ENCODE data around the gene ZNF226. TPM values are rescaled to one million over a fixed set of nuclear protein-coding genes. Genes with fewer than 3 reads are reported as not detected.
A peak's percentile ranks its signal among the peaks of the same experiment; 100 is the strongest.
"Not testable (repeated sequence)": the region's sequence is repeated elsewhere in the genome, so short reads cannot be mapped to it uniquely, and the experiment has no call there.

The ZNF226 gene
- 10 to 100 TPM in 10 of 12 donors, 1 to 10 TPM in 1, not detected in 1; 4.8 to 21.5 (median 14.3) TPM for polyA plus RNA-seq (ENCODE audit: insufficient read length in 12 of 12)
- long read RNA-seq, donor 1, partial matches to known transcripts, result 0 of 5 reads
- long read RNA-seq, donor 1, other reads (novel, unspliced or antisense), result 0 of 5 reads
- long read RNA-seq, donor 2, partial matches to known transcripts, result 0 of 9 reads
- long read RNA-seq, donor 2, other reads (novel, unspliced or antisense), result 0 of 9 reads
- long read RNA-seq, donor 3, partial matches to known transcripts, result 0 of 2 reads
- long read RNA-seq, donor 3, other reads (novel, unspliced or antisense), result 0 of 2 reads
- long read RNA-seq, donor 4, partial matches to known transcripts, result 0 of 3 reads
- long read RNA-seq, donor 4, other reads (novel, unspliced or antisense), result 0 of 3 reads
- long read RNA-seq, donor 5, partial matches to known transcripts, result 0 of 3 reads
- long read RNA-seq, donor 5, other reads (novel, unspliced or antisense), result 0 of 3 reads
- long read RNA-seq, donor 6, result 0 reads
- long read RNA-seq, donor 7, partial matches to known transcripts, result 0 of 3 reads
- long read RNA-seq, donor 7, other reads (novel, unspliced or antisense), result 0 of 3 reads
- long read RNA-seq, donor 8, partial matches to known transcripts, result 0 of 4 reads
- long read RNA-seq, donor 8, other reads (novel, unspliced or antisense), result 0 of 4 reads
- long read RNA-seq, donor 9, partial matches to known transcripts, result 0 of 2 reads
- long read RNA-seq, donor 9, other reads (novel, unspliced or antisense), result 0 of 2 reads
- long read RNA-seq, donor 10, partial matches to known transcripts, result 0 of 4 reads
- long read RNA-seq, donor 10, other reads (novel, unspliced or antisense), result 0 of 4 reads
- long read RNA-seq, donor 11, full-length matches to known transcripts, result 3 of 3 reads
- long read RNA-seq, donor 11, partial matches to known transcripts, result 0 of 3 reads
- long read RNA-seq, donor 11, other reads (novel, unspliced or antisense), result 0 of 3 reads

DNA sequence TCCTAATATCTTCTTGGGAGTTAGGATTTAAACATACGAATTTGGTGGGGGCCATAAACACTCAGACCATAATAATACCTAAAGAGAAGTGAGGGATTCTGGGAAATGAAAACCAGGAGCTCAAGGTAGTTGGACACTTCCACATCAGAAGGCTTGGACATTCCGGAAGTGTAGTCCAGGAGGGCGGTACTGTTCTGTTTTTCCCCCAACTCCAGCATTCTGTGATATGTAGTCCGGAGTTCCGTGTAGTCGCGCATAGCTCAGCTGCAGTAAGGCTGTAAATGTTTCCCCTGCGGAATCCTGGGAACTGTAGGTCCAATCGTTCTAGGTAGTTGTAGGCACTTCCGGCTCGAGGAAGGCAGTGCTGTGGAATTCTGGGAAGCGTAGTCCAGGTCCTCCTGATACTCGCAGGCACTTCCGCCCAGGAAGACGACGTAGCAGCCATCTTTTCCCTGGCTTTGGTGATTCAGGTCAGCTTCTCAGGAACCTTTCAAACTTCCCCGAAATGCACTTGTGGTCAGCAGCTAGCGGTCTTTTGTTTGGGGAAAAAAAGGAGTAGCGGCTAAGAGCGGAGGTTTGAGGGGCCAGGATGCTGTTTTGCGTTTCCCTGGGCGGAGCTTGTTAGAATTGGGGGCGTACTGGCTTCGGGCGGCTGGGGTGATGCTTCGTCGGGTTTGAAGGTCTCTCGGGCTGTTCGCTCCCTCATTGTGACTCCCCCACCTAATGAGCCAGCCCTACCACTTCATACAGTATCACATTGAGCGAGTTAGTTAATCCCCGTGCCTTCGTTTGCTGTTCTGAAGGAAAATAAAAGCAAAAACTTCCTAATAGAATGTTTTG is at the start of gene ZNF226:
Gene ZNF226, plus strand, starts transcription at position 428 of the 840 bp plus-strand sequence. CDS start 4,981 bp downstream, outside the sequence.
- peak; percentile 97 for DNase-seq

- DNase-seq, result not testable (repeated sequence)
These were observed 43.7 kb upstream of the ZNF226 start for GRCh38 chr19:44121162-44121561.

- DNase-seq, result no peak
These were observed 32.9 kb upstream of the ZNF226 start for GRCh38 chr19:44131955-44132354.

DNA sequence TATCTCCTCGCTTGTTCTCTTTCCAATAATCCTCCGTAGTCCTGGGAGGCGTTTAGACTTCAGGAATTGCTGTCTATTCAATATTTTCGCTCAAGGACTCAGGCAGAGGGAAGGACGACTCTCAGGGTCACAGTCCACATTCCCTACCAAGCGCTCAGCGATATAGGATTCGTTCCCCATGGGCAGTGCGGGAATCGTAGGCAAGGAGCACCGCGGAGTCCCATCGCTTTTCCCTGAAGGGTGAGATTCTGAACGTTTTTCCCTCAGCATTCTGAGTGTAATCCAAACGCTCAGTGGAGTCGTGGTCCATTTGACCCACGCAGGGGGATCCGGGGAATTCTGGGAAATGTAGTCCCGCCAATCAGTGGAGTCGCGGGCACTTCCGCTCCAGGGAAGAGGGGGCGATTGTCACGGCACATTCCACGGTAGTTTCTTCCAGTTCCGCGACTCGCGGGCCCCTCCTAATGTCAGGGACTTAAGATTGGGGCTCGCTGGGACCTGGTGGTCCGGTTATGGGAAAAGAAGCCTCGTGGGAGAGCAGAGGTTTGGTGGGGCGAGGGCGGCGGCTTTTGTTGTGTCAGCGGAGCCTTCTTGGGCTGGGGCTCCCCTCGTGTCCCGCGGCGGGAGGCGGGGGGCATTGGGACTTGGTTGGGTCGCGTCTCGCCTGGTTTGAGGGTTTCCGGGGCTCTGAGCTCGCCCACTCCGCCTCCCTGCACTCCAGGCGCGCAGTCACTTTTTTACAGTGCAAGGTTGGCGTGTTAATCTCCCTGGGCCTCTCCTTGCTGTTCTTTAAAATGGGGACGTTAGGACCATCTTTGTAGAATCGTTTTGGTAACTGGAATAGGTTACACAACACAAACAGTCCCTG is 23.5 kb upstream of the ZNF226 start, which contains the start of gene ZNF234:
Gene ZNF234, plus strand, starts transcription at position 364 of the 868 bp plus-strand sequence. CDS start 3,079 bp downstream, outside the sequence.
- DNase-seq, result peak; percentile 91

- peak; percentile 15 for DNase-seq
These were observed 22.9 kb upstream of the ZNF226 start for GRCh38 chr19:44142059-44142433.

DNA sequence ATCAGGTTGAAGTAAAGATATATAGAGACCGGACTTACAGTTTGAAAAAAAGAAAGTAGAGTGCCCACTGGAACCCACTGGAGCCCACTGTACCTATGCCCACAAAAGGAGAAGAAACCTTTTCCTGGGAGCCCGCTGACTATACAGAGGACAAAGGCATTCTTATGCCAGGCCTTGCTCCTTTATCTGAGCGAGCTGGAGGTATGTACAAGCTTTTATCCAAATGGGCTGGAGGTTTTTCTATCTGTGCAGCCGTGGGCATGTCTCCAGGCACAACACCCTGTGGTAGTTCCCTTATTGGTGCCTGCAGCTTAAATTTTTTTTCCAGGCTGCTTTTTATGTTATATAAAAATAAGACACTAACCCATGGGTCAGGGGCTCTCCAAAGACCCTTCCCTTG is 15.1 kb upstream of the ZNF226 start:
- DNase-seq, result no peak

GRCh38 chr19:44151491-44151890 is 13.4 kb upstream of the ZNF226 start:
- DNase-seq, result no peak

GRCh38 chr19:44156475-44156874 is 8.4 kb upstream of the ZNF226 start:
- no peak for DNase-seq

DNA sequence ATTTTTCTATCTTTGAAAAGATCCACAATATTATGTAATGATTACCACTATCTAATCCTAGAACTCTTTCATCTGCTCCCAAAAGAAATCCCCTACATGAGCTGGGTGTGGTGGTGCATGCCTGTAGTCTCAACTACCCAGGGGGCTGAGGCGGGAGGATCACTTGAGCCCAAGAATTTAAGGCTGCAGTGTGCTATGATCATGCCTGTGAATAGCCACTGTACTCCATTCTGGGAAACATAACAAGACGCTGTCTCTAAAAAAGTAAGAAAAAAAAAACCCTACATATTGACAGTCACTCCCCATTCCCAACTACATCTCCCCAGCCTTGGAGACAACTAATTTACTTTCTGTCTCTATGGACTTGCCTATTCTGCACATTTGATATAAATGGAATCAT is 1.1 kb upstream of the ZNF226 start:
- DNase-seq, result no peak

- no peak for DNase-seq
These were observed 600 bp upstream of the ZNF226 start for GRCh38 chr19:44164327-44164672.

GRCh38 chr19:44170660-44171059 is 5.8 kb downstream of the ZNF226 start:
- DNase-seq, result not testable (repeated sequence)

DNA sequence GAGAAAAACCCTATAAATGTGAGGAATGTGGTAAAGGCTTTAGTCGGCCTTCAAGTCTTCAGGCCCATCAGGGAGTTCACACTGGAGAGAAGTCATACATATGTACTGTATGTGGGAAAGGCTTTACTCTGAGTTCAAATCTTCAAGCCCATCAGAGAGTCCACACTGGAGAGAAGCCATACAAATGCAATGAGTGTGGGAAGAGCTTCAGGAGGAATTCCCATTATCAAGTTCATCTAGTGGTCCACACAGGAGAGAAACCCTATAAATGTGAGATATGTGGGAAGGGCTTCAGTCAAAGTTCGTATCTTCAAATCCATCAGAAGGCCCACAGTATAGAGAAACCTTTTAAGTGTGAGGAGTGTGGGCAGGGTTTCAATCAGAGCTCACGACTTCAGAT is 11.7 kb downstream of the ZNF226 start:
- no peak for DNase-seq

- DNase-seq, result no peak
These were observed 16.1 kb downstream of the ZNF226 start for GRCh38 chr19:44180968-44181367.

- DNase-seq, result no peak
These were observed 17.2 kb downstream of the ZNF226 start for GRCh38 chr19:44182145-44182544.

GRCh38 chr19:44190020-44190419 is 25.1 kb downstream of the ZNF226 start:
- no peak for DNase-seq

GRCh38 chr19:44192127-44192526 is 27.2 kb downstream of the ZNF226 start:
- no peak for DNase-seq

- DNase-seq, result no peak
These were observed 31.9 kb downstream of the ZNF226 start for GRCh38 chr19:44196772-44197171.

DNA sequence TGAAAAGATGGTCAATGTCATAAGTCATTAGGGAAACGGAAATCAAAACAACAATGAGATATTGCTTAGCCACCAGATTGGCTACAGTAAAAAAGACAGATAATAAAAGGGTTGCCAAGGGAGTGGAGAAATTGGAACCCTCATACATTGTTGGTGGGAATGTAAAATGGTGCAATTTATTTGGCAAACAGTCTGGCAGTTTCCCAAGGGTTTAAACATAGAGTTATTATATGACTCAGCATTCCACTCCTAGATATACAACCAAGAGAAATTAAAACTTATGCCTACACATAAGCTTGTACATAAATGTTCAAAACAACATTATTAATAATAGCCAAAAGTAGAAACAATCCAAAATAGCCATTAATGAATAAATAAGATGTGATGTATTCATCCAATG is 37.6 kb downstream of the ZNF226 start:
- DNase-seq, result no peak

GRCh38 chr19:44202974-44203373 is 38.1 kb downstream of the ZNF226 start:
- no peak for DNase-seq

DNA sequence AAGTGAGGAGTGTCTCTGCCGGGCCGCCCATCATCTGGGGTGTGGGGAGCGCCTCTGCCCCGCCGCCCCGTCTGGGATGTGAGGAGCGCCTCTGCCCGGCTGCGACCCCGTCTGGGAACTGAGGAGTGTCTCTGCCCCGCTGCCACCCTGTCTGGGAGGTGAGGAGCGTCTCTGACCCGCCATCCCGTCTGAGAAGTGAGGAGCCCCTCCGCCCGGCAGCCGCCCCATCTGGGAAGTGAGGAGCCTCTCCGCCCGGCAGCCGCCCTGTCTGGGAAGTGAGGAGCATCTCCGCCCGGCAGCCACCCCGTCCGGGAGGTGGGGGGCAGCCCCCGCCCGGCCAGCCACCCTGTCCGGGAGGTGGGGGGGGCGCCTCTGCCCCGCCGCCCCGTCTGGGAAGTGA is 39.0 kb downstream of the ZNF226 start:
- DNase-seq, result not testable (repeated sequence)

GRCh38 chr19:44204772-44205171 is 39.9 kb downstream of the ZNF226 start:
- DNase-seq, result no peak

Measured in muscle of arm (tissue), 14 donors.